IPS-NIHi7 (cell line): Measurements from ENCODE around the gene MUC5AC.
"Not testable (repeated sequence)": the region's sequence is repeated elsewhere in the genome, so short reads cannot be mapped to it uniquely, and the experiment has no call there.

Experiments used
- DNase-seq: peaks from one replicate; pipeline ENCODE4 v3.0.0; 2012; ENCODE audit warnings: mixed read lengths; ENCODE audit errors: extremely low spot score

Gene MUC5AC

GRCh38 chr11:1177020-1177770 lies 19.4 kb downstream of the MUC5AC start:
- DNase-seq = no peak

DNA sequence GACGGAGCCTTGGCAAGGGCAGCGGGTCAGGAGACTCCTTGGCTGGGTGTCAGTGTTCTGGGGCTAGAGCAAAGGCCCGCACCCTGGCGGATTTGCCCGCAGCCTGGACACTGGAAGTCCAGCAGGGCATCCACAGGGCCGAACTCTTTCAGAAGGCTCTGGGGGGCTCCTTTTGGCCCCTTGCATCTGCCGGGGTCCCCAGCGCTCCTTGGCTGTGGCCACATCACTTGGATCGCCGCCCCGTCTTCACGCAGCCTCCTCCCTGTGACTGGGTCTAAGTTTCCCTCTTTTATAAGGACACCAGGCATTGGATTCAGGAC lies 20.0 kb downstream of the MUC5AC start:
- DNase-seq = no peak

DNA sequence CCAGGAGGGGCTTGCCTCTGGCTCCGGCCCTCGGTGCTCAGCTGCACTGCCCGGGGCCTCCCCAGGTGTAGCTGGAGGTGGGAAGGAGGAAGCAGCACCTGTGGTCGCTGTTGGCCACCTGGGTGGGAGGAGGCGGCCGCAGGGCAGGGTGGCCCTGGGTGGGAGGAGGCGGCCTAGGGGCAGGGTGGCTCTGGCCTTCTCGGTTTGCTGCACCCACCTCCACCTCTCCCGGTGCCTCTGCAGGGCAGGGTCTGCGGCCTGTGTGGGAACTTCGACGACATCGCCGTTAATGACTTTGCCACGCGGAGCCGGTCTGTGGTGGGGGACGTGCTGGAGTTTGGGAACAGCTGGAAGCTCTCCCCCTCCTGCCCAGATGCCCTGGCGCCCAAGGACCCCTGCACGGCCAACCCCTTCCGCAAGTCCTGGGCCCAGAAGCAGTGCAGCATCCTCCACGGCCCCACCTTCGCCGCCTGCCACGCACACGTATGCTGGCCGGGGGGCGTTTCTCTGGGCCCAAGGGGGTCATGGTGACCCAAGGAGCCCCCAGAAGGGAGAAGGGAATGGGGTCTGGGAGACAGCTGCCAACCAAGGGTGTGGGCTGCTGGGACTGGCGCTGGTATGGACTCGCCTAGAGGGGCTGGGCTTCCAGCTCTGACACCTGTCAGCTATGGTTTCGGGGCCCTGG lies 20.6 kb downstream of the MUC5AC start:
- no peak for DNase-seq

GRCh38 chr11:1178906-1179305 lies 21.2 kb downstream of the MUC5AC start:
- no peak for DNase-seq

GRCh38 chr11:1179641-1180040 lies 21.9 kb downstream of the MUC5AC start:
- DNase-seq = no peak

GRCh38 chr11:1180171-1180570 lies 22.4 kb downstream of the MUC5AC start:
- no peak for DNase-seq

DNA sequence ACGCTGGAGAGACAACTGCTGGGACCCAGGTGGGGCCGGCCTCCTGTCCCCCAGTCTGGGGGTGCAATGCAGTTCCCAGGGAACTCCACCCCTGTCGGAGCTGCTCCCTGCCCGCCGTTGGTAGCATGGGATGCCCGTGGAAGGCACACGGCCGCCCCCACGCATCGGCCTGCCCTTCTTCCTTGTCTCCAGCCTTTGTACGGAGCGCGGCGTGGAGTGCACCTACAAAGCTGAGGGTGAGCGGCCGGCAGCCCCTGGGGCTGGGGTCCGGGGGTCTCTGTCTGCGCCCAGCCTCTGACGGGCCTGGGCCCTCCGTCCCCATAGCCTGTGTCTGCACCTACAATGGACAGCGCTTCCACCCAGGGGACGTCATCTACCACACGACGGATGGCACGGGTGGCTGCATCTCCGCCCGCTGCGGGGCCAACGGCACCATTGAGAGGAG lies 23.2 kb downstream of the MUC5AC start:
- no peak for DNase-seq

GRCh38 chr11:1181420-1181819 lies 23.7 kb downstream of the MUC5AC start:
- DNase-seq = no peak

DNA sequence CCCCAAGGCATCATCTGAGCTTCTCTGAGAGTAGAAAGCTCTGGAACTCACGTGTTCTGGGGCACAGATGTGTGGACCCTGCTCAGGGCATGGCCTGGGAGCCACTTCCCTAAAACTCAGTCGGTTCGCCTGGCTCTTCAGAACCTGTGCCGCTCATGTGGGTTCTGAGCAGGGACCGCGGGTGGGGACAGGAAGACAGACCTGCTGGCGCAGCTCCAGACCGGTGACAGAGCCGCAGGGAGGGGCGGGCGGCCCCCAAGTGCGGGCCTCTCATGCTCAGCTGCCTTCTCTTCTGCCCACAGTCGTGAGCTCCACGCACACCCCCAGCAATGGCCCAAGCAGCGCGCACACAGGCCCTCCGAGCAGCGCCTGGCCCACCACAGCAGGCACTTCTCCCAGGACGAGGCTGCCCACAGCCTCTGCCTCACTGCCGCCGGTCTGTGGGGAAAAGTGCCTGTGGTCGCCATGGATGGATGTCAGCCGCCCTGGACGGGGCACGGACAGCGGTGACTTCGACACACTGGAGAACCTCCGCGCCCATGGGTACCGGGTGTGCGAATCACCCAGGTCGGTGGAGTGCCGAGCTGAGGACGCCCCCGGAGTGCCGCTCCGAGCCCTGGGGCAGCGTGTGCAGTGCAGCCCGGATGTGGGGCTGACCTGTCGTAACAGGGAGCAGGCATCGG lies 24.2 kb downstream of the MUC5AC start:
- no peak for DNase-seq

GRCh38 chr11:1184139-1184538 lies 26.4 kb downstream of the MUC5AC start:
- DNase-seq = not testable (repeated sequence)

DNA sequence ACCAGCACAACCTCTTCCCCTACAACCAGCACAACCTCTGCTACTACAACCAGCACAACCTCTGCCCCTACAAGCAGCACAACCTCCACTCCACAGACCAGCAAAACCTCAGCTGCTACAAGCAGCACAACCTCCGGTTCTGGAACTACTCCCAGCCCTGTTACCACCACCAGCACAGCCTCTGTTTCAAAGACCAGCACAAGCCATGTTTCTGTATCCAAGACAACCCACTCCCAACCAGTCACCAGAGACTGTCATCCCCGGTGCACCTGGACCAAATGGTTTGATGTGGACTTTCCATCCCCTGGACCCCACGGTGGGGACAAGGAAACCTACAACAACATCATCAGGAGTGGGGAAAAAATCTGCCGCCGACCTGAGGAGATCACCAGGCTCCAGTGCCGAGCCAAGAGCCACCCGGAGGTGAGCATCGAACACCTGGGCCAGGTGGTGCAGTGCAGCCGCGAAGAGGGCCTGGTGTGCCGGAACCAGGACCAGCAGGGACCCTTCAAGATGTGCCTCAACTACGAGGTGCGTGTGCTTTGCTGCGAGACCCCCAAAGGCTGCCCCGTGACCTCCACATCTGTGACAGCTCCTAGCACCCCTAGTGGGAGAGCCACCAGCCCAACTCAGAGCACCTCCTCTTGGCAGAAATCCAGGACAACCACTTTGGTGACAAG lies 30.8 kb downstream of the MUC5AC start:
- not testable (repeated sequence) for DNase-seq

DNA sequence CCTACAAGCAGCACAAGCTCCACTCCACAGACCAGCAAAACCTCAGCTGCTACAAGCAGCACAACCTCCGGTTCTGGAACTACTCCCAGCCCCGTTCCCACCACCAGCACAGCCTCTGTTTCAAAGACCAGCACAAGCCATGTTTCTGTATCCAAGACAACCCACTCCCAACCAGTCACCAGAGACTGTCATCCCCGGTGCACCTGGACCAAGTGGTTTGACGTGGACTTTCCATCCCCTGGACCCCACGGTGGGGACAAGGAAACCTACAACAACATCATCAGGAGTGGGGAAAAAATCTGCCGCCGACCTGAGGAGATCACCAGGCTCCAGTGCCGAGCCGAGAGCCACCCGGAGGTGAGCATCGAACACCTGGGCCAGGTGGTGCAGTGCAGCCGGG lies 32.1 kb downstream of the MUC5AC start:
- DNase-seq = not testable (repeated sequence)

GRCh38 chr11:1191786-1192470 lies 34.2 kb downstream of the MUC5AC start:
- not testable (repeated sequence) for DNase-seq

- DNase-seq = no peak
Observed at GRCh38 chr11:1192741-1193325, 35.1 kb downstream of the MUC5AC start.

- peak; percentile 9 for DNase-seq
Observed at GRCh38 chr11:1193326-1194230, 35.8 kb downstream of the MUC5AC start.

GRCh38 chr11:1194231-1194976 lies 36.7 kb downstream of the MUC5AC start:
- DNase-seq = no peak

- DNase-seq = no peak
Observed at GRCh38 chr11:1194977-1195681, 37.4 kb downstream of the MUC5AC start.

GRCh38 chr11:1195682-1196515 lies 38.1 kb downstream of the MUC5AC start:
- no peak for DNase-seq
